Measurements from ENCODE around the gene SPRING1.

DNA sequence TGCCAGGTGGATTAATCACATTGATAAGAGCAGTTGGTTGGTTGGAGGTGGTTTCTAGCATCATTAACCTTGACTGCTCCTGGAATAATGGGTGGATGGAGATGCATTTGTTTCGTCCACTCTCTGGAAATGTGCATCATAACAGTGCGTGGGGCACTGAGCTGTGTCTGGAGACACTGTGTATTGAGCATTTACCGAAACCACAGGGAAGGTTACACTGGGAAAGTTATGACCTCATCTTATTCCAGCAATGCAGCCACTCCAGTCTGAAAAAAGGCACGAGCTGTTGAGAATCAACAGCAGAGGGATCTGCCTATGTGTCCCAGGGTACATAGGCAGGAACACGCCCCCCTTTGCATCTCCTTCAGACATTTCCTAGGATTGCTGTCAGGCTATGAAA is 27.4 kb upstream of the SPRING1 start:
- TF ChIP-seq POLR2AphosphoS5 (IDR thresholded peaks at IDR 0.05; ENCODE audit: low read depth, low read length) (no peak), POLR2A (IDR thresholded peaks at IDR 0.05; ENCODE audit: low read depth, low read length) (no peak), TAF1 (IDR thresholded peaks at IDR 0.05; ENCODE audit: borderline replicate concordance, low read depth, low read length) (no peak)

Data from GM12892 (cell line).